ENCODE measurements around the gene ATCAY. TPM values are rescaled to one million over a fixed set of nuclear protein-coding genes. Genes with fewer than 3 reads are reported as not detected.
"Not testable (repeated sequence)": the region's sequence is repeated elsewhere in the genome, so short reads cannot be mapped to it uniquely, and the experiment has no call there.

ATCAY gene
- total RNA-seq, 1 donor, result not detected

DNA sequence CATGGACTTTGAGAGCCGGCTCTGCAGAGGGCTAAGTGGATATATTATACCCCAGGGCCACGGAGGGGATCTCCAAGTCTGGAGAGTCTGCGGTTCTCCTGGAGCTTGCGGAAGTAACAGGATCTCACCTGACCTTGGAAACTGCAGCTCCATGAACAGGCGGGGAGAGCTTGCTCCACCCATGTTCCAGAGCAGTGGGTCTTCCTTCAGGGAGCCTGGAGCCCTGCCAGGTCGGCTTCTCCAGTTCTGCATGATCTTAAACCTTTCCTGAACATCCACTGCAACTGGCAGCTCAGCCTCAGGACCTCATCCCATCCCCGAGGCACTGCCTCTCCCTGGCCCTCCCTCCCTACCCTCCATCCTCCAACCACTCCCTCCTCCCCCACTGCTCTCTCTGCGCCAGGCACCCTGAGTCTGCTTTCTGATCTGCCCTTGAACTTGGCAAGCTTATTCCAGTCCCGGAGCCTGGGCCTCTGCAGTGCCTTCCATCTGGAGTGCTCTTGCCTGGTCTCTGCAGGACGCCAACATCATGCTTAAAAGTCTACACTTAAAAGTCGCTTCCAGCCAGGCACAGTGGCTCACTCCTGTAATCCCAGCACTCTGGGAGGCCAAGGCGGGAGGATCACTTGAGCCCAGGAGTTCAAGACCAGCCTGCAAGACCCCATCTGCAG is 13.2 kb downstream of the ATCAY start:
- H3K27me3 ChIP-seq (ENCODE audit: insufficient read depth, low read length), result no peaks in the 10 kb centered on the region
- H3K4me1 ChIP-seq (ENCODE audit: insufficient read depth, low read length), result no peaks in the 10 kb centered on the region
- no peak overlapping the region for H2AFZ ChIP-seq (ENCODE audit: low read length)
- H3K4me3 ChIP-seq (ENCODE audit: insufficient read depth, low read length), result no peak overlapping the region
- DNase-seq (ENCODE audit: insufficient read length, low spot score, missing footprints), result peak; percentile 29
- H4K20me1 ChIP-seq (ENCODE audit: insufficient read depth, low read length), result no peaks in the 10 kb centered on the region
- no peaks in the 10 kb centered on the region for H3K36me3 ChIP-seq (ENCODE audit: insufficient read depth, low read length)
- H3K79me2 ChIP-seq (ENCODE audit: insufficient read depth, low read length), result no peaks in the 10 kb centered on the region
- H3K9me3 ChIP-seq (ENCODE audit: low read depth, low read length), result no peaks in the 10 kb centered on the region
- H3K4me2 ChIP-seq (ENCODE audit: insufficient read depth, low read length), result no peak overlapping the region
- H3K27ac ChIP-seq (ENCODE audit: low read depth, low read length), result no peak overlapping the region
- TF ChIP-seq, protein P1, sequence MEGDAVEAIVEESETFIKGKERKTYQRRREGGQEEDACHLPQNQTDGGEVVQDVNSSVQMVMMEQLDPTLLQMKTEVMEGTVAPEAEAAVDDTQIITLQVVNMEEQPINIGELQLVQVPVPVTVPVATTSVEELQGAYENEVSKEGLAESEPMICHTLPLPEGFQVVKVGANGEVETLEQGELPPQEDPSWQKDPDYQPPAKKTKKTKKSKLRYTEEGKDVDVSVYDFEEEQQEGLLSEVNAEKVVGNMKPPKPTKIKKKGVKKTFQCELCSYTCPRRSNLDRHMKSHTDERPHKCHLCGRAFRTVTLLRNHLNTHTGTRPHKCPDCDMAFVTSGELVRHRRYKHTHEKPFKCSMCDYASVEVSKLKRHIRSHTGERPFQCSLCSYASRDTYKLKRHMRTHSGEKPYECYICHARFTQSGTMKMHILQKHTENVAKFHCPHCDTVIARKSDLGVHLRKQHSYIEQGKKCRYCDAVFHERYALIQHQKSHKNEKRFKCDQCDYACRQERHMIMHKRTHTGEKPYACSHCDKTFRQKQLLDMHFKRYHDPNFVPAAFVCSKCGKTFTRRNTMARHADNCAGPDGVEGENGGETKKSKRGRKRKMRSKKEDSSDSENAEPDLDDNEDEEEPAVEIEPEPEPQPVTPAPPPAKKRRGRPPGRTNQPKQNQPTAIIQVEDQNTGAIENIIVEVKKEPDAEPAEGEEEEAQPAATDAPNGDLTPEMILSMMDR (IDR thresholded peaks at IDR 0.05; ENCODE audit: extremely low read depth, low read depth, low read length), result no peak

DNA sequence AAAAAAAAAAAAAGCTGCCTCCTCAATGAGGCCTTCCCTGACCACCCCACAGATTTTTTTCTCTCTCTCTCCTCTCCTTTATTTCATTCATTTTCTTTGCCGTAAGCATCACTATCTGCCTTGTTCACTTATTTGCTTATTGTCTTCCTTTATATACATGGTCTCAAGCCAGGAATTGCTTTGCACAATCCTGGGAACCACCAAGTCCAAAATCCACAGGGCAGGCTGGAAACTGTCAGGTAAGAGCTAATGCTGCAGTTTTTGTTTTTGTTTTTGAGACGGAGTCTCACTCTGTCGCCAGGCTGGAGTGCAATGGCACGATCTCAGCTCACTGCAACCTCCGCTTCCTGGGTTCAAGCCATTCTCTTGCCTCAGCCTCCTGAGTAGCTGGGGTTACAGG is 14.5 kb downstream of the ATCAY start:
- not testable (repeated sequence) for H3K27me3 ChIP-seq (ENCODE audit: insufficient read depth, low read length); H2AFZ ChIP-seq (ENCODE audit: low read length); H3K4me3 ChIP-seq (ENCODE audit: insufficient read depth, low read length); H3K36me3 ChIP-seq (ENCODE audit: insufficient read depth, low read length); H3K27ac ChIP-seq (ENCODE audit: low read depth, low read length); H3K4me2 ChIP-seq (ENCODE audit: insufficient read depth, low read length); H3K4me1 ChIP-seq (ENCODE audit: insufficient read depth, low read length); H3K79me2 ChIP-seq (ENCODE audit: insufficient read depth, low read length); H4K20me1 ChIP-seq (ENCODE audit: insufficient read depth, low read length); H3K9me3 ChIP-seq (ENCODE audit: low read depth, low read length); DNase-seq (ENCODE audit: insufficient read length, low spot score, missing footprints)

DNA sequence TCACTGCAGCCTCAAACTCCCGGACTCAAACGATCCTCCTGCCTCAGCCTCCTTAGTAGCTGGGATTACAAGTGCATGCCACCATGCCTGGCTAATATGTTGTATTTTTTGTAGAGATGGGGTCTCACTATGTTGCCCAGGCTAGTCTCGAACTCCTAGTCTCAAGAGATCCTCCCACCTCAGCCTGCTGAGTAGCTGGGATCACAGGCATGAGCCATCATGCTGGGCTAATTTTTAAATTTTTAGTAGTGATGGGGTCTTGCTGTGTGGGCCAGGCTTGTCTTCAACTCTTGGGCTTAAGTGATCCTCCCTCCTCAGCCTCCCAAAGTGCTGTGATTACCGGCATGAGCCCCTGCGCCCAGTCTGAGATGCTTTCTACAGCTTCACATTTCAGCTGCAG is 15.3 kb downstream of the ATCAY start:
- H3K27me3 ChIP-seq (ENCODE audit: insufficient read depth, low read length), result no peaks in the 10 kb centered on the region
- no peaks in the 10 kb centered on the region for H3K9me3 ChIP-seq (ENCODE audit: low read depth, low read length)
- DNase-seq (ENCODE audit: insufficient read length, low spot score, missing footprints), result no peak
- no peak overlapping the region for H3K4me2 ChIP-seq (ENCODE audit: insufficient read depth, low read length)
- H3K79me2 ChIP-seq (ENCODE audit: insufficient read depth, low read length), result no peaks in the 10 kb centered on the region
- TF ChIP-seq, protein P1 (IDR thresholded peaks at IDR 0.05; ENCODE audit: extremely low read depth, low read depth, low read length), result no peak
- no peak overlapping the region for H3K27ac ChIP-seq (ENCODE audit: low read depth, low read length)
- H3K4me3 ChIP-seq (ENCODE audit: insufficient read depth, low read length), result no peak overlapping the region
- no peak overlapping the region for H2AFZ ChIP-seq (ENCODE audit: low read length)
- H3K4me1 ChIP-seq (ENCODE audit: insufficient read depth, low read length), result no peaks in the 10 kb centered on the region
- H4K20me1 ChIP-seq (ENCODE audit: insufficient read depth, low read length), result no peaks in the 10 kb centered on the region
- H3K36me3 ChIP-seq (ENCODE audit: insufficient read depth, low read length), result no peaks in the 10 kb centered on the region

GRCh38 chr19:3897936-3898335 is 17.5 kb downstream of the ATCAY start:
- H3K4me1 ChIP-seq (ENCODE audit: insufficient read depth, low read length), result no peaks in the 10 kb centered on the region
- TF ChIP-seq, protein P1 (IDR thresholded peaks at IDR 0.05; ENCODE audit: extremely low read depth, low read depth, low read length), result no peak
- no peak for DNase-seq (ENCODE audit: insufficient read length, low spot score, missing footprints)

More at GRCh38 chr19:3897936-3898335, 17.5 kb downstream of the ATCAY start:
- H3K4me2 ChIP-seq (ENCODE audit: insufficient read depth, low read length), result no peak overlapping the region
- H3K27ac ChIP-seq (ENCODE audit: low read depth, low read length), result no peak overlapping the region
- H3K4me3 ChIP-seq (ENCODE audit: insufficient read depth, low read length), result no peak overlapping the region
- no peaks in the 10 kb centered on the region for H3K36me3 ChIP-seq (ENCODE audit: insufficient read depth, low read length)
- no peaks in the 10 kb centered on the region for H4K20me1 ChIP-seq (ENCODE audit: insufficient read depth, low read length)
- H3K27me3 ChIP-seq (ENCODE audit: insufficient read depth, low read length), result peaks cover 2% of the 10 kb centered on the region
- no peaks in the 10 kb centered on the region for H3K79me2 ChIP-seq (ENCODE audit: insufficient read depth, low read length)
- H2AFZ ChIP-seq (ENCODE audit: low read length), result no peak overlapping the region
- no peaks in the 10 kb centered on the region for H3K9me3 ChIP-seq (ENCODE audit: low read depth, low read length)

All from osteoblast (primary cell).